Measurements from ENCODE around the gene SPATS2. TPM values are rescaled to one million over a fixed set of nuclear protein-coding genes. Genes with fewer than 3 reads are reported as not detected.

SPATS2 gene
- total RNA-seq, 4 donors from 2014 or later, result 3.3 to 46.0 (median 16.0) TPM

DNA sequence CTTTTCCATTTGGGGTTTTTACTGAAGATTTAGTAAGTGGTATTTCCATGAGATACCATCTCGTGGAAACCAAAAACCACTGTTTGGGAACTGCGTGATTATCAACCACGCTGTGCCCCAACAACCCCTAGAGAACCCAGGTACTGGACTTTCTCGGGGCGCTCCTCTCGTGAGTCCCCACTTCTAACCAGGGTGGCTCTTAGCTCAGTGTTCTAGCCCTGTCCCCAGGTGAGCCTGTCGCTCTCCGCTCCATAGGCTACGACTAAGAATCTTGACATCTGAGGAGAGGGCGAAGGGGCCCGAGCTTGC, 200.0 kb downstream of the SPATS2 start:
- intact Hi-C loops (cut with DNase I; ENCODE audit: low total_unique reads), result no loop called here
- TF ChIP-seq, protein P1, sequence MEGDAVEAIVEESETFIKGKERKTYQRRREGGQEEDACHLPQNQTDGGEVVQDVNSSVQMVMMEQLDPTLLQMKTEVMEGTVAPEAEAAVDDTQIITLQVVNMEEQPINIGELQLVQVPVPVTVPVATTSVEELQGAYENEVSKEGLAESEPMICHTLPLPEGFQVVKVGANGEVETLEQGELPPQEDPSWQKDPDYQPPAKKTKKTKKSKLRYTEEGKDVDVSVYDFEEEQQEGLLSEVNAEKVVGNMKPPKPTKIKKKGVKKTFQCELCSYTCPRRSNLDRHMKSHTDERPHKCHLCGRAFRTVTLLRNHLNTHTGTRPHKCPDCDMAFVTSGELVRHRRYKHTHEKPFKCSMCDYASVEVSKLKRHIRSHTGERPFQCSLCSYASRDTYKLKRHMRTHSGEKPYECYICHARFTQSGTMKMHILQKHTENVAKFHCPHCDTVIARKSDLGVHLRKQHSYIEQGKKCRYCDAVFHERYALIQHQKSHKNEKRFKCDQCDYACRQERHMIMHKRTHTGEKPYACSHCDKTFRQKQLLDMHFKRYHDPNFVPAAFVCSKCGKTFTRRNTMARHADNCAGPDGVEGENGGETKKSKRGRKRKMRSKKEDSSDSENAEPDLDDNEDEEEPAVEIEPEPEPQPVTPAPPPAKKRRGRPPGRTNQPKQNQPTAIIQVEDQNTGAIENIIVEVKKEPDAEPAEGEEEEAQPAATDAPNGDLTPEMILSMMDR (IDR thresholded peaks at IDR 0.05), result no peak
- TF ChIP-seq POLR2A (IDR thresholded peaks at IDR 0.05), result no peak
- H3K4me1 ChIP-seq, result no peaks in the 10 kb centered on the region
- peak overlapping the region; percentile 84 to 98 for H3K4me3 ChIP-seq
- H3K27me3 ChIP-seq, result no peaks in the 10 kb centered on the region
- H3K36me3 ChIP-seq, result no peaks in the 10 kb centered on the region
- peak overlapping the region; percentile 88 to 95 for H3K27ac ChIP-seq
- no peak for DNase-seq
- H3K9me3 ChIP-seq, result no peaks in the 10 kb centered on the region

DNA sequence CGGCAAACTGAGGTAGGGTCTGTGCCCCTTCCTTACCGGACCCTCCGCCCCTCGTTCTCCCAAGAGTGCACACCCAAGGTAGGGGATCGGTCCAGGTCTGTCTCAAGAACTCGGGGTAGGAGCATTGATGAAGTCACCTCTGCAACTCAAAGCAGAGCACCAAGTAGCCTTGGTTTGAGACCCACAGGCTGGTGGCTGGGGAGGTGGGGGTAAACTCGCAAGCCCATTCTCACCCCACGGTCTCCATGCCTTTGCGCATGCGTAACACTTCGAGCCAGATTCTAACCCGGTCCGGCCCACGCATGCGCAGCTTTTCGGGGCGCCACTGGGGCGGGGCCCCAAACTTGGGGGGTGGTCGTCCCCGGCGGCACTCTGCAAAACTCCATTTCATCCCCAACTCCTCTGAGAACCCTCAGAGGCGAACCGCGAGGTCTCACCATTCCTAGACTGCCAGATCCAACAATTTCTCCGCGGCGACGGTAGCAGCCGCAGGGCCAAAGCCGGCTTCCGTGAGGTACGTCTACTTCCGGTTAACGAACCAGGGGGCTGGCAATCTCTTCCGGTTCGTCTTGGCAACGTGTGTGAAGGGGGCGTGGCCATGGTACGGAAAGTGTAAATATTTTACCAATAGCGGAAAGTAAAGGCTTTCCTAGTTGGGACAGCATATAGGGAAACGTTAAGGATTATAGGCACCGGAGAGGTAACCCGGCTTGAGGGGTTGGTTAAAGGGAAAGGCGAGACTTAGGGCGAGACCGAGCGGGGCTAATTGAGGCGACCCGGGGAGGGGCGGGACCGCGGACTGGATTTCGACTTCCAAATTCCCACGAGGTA, 200.6 kb downstream of the SPATS2 start, which contains the start of gene MCRS1:
Gene MCRS1 (minus strand): TSS at position 532 of the 831 bp plus-strand sequence. CDS start 1,411 bp downstream, outside the sequence.
- TF ChIP-seq POLR2A (IDR thresholded peaks at IDR 0.05), result peak in 1 of 2 donors; percentile 57
- TF ChIP-seq, protein P1 (IDR thresholded peaks at IDR 0.05), result no peak
- Histone ChIP-seq H3K4me3 (peak within 1 kb of the TSS; percentile 84 to 98), H3K36me3 (no peaks in the 10 kb centered on the region), H3K4me1 (no peaks in the 10 kb centered on the region), H3K9me3 (no peaks in the 10 kb centered on the region), H3K27me3 (no peaks in the 10 kb centered on the region), H3K27ac (peak within 1 kb of the TSS; percentile 88 to 95)
- DNase-seq, result peak; percentile 84 to 90
- intact Hi-C loops (cut with DNase I; ENCODE audit: low total_unique reads), result no loop called here

DNA sequence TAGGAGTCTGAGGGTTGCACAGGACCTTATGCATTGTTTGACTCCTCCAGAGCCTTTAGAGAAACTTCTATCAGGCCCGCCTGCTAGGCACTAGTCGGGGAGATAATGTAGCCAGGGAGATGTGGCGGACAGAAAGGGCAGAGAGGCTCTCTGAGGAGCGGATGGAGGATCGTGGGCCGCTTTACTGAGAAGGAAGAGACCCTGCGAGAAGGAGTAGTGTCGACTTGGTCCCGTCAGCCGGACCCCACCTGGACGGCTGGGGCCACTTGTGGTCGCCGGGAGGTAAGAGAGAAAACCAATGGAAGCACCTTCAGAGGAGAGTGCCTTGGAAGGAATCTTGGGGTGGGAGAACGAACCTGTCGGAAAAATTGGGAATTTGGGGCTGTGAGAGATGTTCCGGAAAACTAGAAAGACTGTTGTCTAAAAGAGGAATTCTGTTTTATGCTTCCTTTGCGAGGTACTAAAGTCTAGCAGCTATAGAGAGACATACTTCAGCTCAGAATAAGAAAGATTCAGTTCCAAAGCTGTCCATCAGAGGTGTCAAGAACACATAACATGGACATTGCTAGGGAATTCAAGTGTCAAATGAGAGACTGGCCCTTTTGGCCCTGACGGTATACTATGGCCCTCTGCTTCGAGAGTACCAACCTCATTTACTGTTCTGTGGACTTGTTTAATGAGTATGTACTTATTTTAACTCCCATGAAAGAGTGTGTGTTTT, 201.3 kb downstream of the SPATS2 start:
- peak overlapping the region; percentile 84 to 98 for H3K4me3 ChIP-seq
- H3K36me3 ChIP-seq, result no peaks in the 10 kb centered on the region
- H3K27me3 ChIP-seq, result no peaks in the 10 kb centered on the region
- TF ChIP-seq, protein P1 (IDR thresholded peaks at IDR 0.05), result no peak
- no peak for TF ChIP-seq POLR2A (IDR thresholded peaks at IDR 0.05)
- H3K27ac ChIP-seq, result peak overlapping the region; percentile 88 to 95
- H3K4me1 ChIP-seq, result no peaks in the 10 kb centered on the region
- intact Hi-C loops (cut with DNase I; ENCODE audit: low total_unique reads), result no loop called here
- no peak for DNase-seq
- no peaks in the 10 kb centered on the region for H3K9me3 ChIP-seq

Small RNA genes within 50 kb of the gene (small RNA-seq; reads per million reads assigned to genes)
- gene AC125611.1, result not detected

Other genes starting within 250 kb of the SPATS2 start
- gene TUBA1B, start 236.1 kb upstream of the SPATS2 start, total RNA-seq, result 100 to 1,000 TPM; 374 to 912 (median 498) TPM
- 100 to 1,000 TPM; 241 to 900 (median 352) TPM for gene TUBA1A, start 178.4 kb upstream of the SPATS2 start, total RNA-seq
- 10 to 100 TPM; 30.7 to 90.0 (median 74.6) TPM for gene TUBA1C, start 102.4 kb upstream of the SPATS2 start, total RNA-seq
- gene PRPH, start 72.3 kb upstream of the SPATS2 start, total RNA-seq, result 1 to 10 TPM in 2 of 4 donors, not detected in 2; 4.7 to 5.6 TPM
- gene TROAP, start 44.2 kb upstream of the SPATS2 start, total RNA-seq, result 10 to 100 TPM in 1 of 4 donors, 1 to 10 TPM in 1, not detected in 2; 1.8 to 10.2 TPM
- 1 to 10 TPM in 1 of 4 donors, not detected in 3; 1.7 TPM for gene C1QL4, start 30.3 kb upstream of the SPATS2 start, total RNA-seq
- gene DNAJC22, start 20.6 kb upstream of the SPATS2 start, total RNA-seq, result 1 to 10 TPM in 1 of 4 donors, not detected in 3; 4.5 TPM
- 1 to 10 TPM in 1 of 4 donors, under 1 TPM in 2, not detected in 1; under 0.01 to 1.7 (median 0.43) TPM for gene KCNH3, start 171.6 kb downstream of the SPATS2 start, total RNA-seq
- 10 to 100 TPM; 20.0 to 81.2 (median 50.4) TPM for gene MCRS1, start 200.7 kb downstream of the SPATS2 start, total RNA-seq
- under 1 TPM in 3 of 4 donors, not detected in 1; 0.21 to 0.77 (median 0.30) TPM for gene FAM186B, start 238.2 kb downstream of the SPATS2 start, total RNA-seq